Measurements from ENCODE around the gene PCLO.
A peak's percentile ranks its signal among the peaks of the same experiment; 100 is the strongest.

Gene PCLO

DNA sequence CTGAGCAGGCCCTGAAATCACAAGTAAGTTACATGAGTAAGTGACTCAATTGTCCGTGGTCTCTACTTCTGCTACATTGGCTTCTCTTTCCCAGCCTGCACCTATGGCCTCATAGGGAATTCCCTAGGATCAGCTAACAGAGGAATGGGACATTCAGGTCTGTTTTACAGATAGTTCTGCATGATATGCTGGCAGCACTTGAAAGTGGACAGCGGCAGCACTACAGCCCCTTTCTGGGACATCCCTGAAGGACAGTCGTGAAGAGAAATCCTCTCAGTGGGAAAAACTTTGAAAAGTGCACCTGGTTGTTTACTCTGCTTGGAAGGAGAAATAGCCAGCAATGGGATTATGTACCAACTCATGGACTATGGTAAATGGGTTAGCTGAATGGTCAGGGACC, 426.1 kb downstream of the PCLO start:
- TF ChIP-seq, protein P1, sequence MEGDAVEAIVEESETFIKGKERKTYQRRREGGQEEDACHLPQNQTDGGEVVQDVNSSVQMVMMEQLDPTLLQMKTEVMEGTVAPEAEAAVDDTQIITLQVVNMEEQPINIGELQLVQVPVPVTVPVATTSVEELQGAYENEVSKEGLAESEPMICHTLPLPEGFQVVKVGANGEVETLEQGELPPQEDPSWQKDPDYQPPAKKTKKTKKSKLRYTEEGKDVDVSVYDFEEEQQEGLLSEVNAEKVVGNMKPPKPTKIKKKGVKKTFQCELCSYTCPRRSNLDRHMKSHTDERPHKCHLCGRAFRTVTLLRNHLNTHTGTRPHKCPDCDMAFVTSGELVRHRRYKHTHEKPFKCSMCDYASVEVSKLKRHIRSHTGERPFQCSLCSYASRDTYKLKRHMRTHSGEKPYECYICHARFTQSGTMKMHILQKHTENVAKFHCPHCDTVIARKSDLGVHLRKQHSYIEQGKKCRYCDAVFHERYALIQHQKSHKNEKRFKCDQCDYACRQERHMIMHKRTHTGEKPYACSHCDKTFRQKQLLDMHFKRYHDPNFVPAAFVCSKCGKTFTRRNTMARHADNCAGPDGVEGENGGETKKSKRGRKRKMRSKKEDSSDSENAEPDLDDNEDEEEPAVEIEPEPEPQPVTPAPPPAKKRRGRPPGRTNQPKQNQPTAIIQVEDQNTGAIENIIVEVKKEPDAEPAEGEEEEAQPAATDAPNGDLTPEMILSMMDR (IDR thresholded peaks at IDR 0.05), result no peak

DNA sequence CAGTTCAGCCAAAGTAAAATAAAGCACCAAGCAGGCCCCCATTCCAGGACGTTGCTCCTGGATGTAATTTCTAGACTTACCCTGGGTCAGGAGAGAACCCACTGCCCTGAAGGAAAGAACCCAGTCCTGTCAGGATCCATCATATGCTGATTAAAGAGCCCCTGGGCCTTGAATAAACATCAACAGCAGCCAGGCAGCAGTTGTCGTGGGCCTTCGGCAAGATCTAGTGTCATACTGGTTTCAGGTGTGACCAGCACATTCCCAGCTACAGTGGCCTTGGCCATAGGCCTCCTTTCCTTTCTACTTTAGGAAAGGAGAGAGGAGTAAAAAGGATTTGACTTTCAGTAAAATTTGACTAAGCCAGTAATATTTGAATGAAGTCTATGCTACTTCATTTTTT, 430.0 kb downstream of the PCLO start:
- TF ChIP-seq, protein P1 (IDR thresholded peaks at IDR 0.05), result no peak

DNA sequence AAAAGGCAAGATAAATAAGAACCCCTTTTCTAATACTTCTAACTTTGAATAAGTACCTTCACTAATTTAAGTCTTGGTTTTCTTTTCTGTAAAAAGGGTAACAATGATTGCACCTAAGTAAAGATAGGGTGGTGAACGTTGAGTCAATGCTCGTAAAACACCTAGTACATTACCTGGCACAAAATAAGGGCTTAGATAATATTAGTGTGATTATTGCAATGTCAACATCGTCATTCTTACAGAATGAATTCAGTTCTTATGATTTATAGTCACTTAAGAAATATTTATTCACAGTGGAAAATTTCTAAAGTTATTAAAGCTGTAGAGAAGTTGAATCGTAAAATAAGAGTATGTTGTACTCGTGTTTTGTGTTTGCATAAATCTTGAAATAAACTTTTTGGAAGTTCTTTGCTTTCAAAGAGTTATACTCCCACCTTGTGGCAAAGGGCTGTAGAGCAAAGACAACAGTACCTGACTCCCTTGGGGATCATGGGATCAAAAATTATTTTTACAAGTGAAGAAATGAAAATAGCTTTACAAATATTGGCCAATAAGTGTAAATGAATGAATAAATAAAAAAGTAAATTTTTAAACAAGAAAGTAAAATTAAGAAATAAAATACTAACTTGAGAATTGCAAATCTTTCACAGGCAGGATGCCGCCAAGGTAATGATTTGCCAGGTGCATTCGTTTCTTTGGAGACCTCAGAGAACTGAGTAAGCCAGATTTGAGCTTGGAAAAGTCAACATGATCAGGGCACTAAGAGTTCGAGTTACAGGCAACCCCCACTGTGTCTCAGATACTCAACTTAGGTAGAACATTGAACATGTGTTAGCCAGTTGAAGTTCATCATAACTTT, 433.3 kb downstream of the PCLO start:
- TF ChIP-seq, protein P1 (IDR thresholded peaks at IDR 0.05), result peak; percentile 90

DNA sequence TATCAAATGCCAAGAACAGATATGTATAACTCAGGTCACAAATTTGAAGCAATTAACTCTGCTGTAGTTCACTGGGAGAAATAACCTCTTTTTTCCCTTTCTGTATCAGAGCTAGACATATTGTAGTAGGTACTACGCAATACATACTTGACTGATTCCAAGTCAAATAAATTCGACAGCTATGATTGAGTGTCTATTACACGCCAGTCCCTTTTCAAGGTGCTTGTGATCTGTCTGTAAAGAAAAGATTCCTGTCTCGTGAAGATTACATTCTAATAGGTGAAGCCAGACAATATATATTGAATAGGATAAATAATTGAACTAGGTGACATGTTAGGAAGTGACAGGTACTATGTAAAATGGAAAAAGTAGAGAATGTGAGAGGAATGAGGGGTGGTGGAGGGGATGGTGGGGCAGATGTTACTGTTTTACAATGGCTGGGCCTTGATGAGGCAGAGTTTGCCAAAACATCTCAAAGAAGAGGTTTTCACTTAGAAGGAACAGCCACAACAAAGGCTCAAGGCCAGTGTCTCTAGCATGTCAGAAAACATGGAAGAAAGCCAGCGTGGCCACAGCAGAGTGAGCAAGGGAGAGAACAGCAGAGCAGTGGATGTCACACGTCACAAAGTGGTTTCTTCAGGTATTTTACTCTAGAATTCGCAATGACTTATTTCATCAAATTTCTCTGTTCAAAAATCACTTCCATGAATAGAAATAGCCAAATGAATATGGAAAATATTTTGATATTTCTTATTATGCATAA, 436.5 kb downstream of the PCLO start:
- TF ChIP-seq, protein P1 (IDR thresholded peaks at IDR 0.05), result no peak

DNA sequence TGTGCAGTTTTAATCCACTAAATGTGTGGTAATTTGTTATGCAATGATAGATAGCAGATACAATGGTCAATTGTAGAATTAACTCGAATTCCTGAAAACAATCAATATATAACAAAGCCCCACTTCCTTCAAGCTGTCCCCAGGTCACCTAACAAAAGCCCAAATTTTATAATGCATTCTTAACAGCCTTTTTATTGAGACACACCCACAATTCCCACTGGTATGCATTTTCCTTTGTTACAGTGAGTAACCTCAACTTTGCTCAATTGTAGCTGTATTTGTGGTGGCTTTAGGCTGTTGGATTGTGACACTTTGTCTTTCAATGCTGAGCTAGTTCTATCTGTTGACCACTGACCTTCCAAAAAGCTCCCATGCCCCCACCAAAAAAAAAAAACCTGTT, 439.3 kb downstream of the PCLO start:
- TF ChIP-seq, protein P1 (IDR thresholded peaks at IDR 0.05), result no peak

DNA sequence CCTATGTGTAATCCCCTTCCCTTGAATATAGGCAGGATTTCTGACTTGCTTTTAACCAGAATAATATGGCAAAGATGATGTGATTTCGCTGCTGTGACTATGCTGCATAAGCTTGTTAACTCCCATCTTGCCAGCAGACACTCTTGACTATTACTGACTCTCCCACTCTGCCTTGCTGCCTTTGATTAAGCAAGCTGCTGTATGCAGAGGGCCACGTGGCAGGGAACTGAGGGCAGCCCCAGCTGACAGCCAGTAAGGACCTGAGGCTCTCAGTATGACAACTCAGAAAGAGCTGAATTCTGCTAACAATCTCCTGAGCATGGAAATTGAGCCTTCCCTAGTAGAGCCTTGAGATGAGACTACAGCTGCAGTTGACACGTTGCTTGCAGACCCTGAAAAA, 439.7 kb downstream of the PCLO start:
- TF ChIP-seq, protein P1 (IDR thresholded peaks at IDR 0.05), result no peak

DNA sequence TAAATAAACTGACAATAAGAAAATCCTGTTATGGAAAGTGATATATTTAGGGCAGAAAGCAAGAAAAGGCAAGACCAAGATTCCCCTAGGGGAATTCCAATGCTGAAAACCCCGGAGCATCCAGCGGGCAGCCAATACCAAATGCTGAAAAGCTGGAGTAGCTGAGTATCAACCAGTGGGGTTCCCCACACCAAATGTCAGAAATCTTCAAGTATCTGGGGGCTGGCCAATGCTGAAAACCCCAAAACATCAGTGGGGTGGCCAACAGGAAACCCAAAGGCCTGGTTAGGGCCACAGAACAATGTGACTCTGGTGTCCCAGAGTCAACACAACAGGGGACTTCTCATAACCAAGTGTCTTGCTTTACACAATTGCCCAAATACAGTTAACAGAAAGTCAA, 447.3 kb downstream of the PCLO start:
- TF ChIP-seq, protein P1 (IDR thresholded peaks at IDR 0.05), result no peak
